Natural killer cell (primary cell): ENCODE results near the gene COX8A. TPM values are rescaled to one million over a fixed set of nuclear protein-coding genes. Genes with fewer than 3 reads are reported as not detected.

Source experiments
- ATAC-seq, 3 donors: fragments of 150-1000 bp in 2 of 3; fragments of 200-7000 bp in 1 of 3; cut with Tn5 transposase; 1 replicate in 1 of 3; 2 replicates in 2 of 3; pipeline ENCODE4 v1.10.0; 2021; ENCODE audit warnings: mild to moderate bottlenecking in 2 of 3, moderate library complexity in 2 of 3
- DNase-seq, 2 donors: peaks; one replicate each; pipeline versions ENCODE4 v3.0.0 to v3.0.0-alpha.2; 2013 to 2021; ENCODE audit warnings: mixed read lengths in 1 of 2
- H3K27ac ChIP-seq: one replicate; pipeline ENCODE4 v1.5.1; 2013; ENCODE audit warnings: mild to moderate bottlenecking, low read length
- H3K27me3 ChIP-seq: one replicate; pipeline ENCODE4 v1.6.1; 2013; ENCODE audit warnings: low read length; ENCODE audit not compliant: control insufficient read depth, insufficient read depth
- H3K36me3 ChIP-seq: one replicate; pipeline ENCODE4 v1.6.1; 2013; ENCODE audit warnings: low read length; ENCODE audit not compliant: control insufficient read depth, insufficient read depth
- H3K4me1 ChIP-seq: one replicate; pipeline ENCODE4 v1.6.1; 2013; ENCODE audit warnings: low read length; ENCODE audit not compliant: control insufficient read depth, insufficient read depth
- H3K4me3 ChIP-seq: one replicate; pipeline ENCODE4 v1.5.1; 2013; ENCODE audit warnings: low read length
- H3K9me3 ChIP-seq: one replicate; pipeline ENCODE4 v1.6.1; 2013; ENCODE audit warnings: low read length; ENCODE audit not compliant: control insufficient read depth, insufficient read depth
- H3K27ac Mint-ChIP-seq, 2 donors: one replicate each; pipeline ENCODE4 v1.8.0; 2022; ENCODE audit warnings: mild to moderate bottlenecking in 2 of 2, mixed read lengths in 2 of 2, moderate library complexity in 1 of 2
- H3K27me3 Mint-ChIP-seq, 2 donors: one replicate each; pipeline ENCODE4 v1.8.0; 2022; ENCODE audit warnings: low read depth in 2 of 2, mixed read lengths in 2 of 2
- H3K36me3 Mint-ChIP-seq: one replicate; pipeline ENCODE4 v1.8.0; 2022; ENCODE audit warnings: mixed read lengths
- H3K4me1 Mint-ChIP-seq, 2 donors: one replicate each; pipeline ENCODE4 v1.8.0; 2022; ENCODE audit warnings: mixed read lengths in 2 of 2
- H3K4me3 Mint-ChIP-seq: one replicate; pipeline ENCODE4 v1.8.0; 2022; ENCODE audit warnings: mild to moderate bottlenecking, moderate library complexity, mixed read lengths
- H3K9me3 Mint-ChIP-seq, 2 donors: one replicate each; pipeline ENCODE4 v1.8.0; 2022; ENCODE audit warnings: mixed read lengths in 2 of 2
- WGBS: methylation state at CpG from one replicate; pipeline ENCODE4 v1.1.7; 2013; ENCODE audit warnings: missing lambda C conversion rate; ENCODE audit not compliant: insufficient coverage; 5-methylcytosine and 5-hydroxymethylcytosine counted together
- intact Hi-C: fragments of 100-400 bp; cut with micrococcal nuclease; formaldehyde crosslinking; loops from one replicate; pipeline ENCODE4 v1.14.2; 2022
- total RNA-seq, 4 donors: library from RNA; stranded (reverse); fragments of 120-200 nt in 1 of 4; gene quantifications; one replicate each; pipeline versions ENCODE4 v1.2.3 to v1.2.4, GENCODE V29; 2013 to 2022
- TF ChIP-seq, protein P1 (sequence below): fragments of 200-600 bp; IDR thresholded peaks from one replicate; pipeline ENCODE4 v1.8.0; 2022; ENCODE audit warnings: antibody characterized with exemption

COX8A gene
- total RNA-seq, 3 donors from 2014 or later (not counting 1 experiment from before 2014, with no cell fraction given), result 143 to 166 (median 145) TPM

DNA sequence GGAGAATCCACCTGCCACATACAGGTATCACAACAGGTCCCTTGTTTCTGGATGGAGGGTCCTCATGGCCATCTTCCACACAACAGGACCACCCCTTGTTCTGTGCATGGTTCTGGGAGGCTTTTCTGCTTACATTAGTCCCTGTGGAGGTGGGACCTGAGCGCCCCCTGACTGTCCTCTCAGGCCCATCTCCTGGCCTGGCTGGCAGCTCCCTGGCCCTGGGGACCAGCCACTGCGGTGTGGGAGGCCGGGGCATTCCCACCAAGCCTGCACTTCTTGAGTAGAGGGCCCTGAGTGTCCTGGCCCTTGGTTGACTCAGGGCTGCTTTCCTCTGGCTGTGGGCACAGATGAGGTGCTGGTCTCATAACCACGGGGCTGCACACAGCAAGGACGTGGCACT lies 5.0 kb downstream of the COX8A start:
- Mint-ChIP-seq H3K4me3 (peak overlapping the region; percentile 9), H3K4me1 (peaks cover 11 to 19% of the 10 kb centered on the region in 2 donors), H3K27ac (no peak overlapping the region), H3K27me3 (no peaks in the 10 kb centered on the region), H3K36me3 (no peaks in the 10 kb centered on the region), H3K9me3 (no peaks in the 10 kb centered on the region)
- 80% methylated on average over 5 of the region's 5 CpGs for WGBS
- TF ChIP-seq, protein P1, sequence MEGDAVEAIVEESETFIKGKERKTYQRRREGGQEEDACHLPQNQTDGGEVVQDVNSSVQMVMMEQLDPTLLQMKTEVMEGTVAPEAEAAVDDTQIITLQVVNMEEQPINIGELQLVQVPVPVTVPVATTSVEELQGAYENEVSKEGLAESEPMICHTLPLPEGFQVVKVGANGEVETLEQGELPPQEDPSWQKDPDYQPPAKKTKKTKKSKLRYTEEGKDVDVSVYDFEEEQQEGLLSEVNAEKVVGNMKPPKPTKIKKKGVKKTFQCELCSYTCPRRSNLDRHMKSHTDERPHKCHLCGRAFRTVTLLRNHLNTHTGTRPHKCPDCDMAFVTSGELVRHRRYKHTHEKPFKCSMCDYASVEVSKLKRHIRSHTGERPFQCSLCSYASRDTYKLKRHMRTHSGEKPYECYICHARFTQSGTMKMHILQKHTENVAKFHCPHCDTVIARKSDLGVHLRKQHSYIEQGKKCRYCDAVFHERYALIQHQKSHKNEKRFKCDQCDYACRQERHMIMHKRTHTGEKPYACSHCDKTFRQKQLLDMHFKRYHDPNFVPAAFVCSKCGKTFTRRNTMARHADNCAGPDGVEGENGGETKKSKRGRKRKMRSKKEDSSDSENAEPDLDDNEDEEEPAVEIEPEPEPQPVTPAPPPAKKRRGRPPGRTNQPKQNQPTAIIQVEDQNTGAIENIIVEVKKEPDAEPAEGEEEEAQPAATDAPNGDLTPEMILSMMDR, result no peak
- Histone ChIP-seq H3K4me3 (no peak overlapping the region), H3K27me3 (no peaks in the 10 kb centered on the region), H3K9me3 (no peaks in the 10 kb centered on the region), H3K36me3 (peaks cover 3% of the 10 kb centered on the region), H3K4me1 (peaks cover 25% of the 10 kb centered on the region), H3K27ac (no peak overlapping the region)
- no peak for DNase-seq
- no peak for ATAC-seq
- intact Hi-C loops, result no loop called here

DNA sequence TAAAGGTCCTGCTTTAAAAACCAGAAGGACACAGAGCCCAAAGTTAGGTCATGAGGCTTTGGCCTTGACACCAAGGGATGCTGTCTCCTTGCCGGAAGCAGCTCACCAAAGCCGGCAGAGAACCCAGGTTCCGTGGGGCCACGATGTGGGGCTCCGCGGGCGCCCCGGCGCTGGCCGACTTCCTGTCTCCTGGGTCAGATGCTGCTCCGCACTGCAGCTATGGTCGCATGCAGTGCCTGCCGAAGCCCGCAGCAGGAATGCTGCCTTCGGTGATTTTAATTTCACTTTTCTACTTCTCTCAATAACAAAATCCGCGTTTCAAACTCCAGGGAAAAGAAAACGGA lies 11.4 kb downstream of the COX8A start:
- intact Hi-C loops, result no loop called here
- WGBS, result 0% methylated on average over 18 of the region's 18 CpGs
- Histone ChIP-seq H3K9me3 (no peaks in the 10 kb centered on the region), H3K27ac (peak overlapping the region; percentile 89), H3K36me3 (peaks cover 17% of the 10 kb centered on the region), H3K4me3 (peak overlapping the region; percentile 76), H3K4me1 (peaks cover 33% of the 10 kb centered on the region), H3K27me3 (no peaks in the 10 kb centered on the region)
- TF ChIP-seq, protein P1, result no peak
- DNase-seq (peak; percentile 53 to 83), ATAC-seq (peak; percentile 79 to 84 (median 80))
- H3K27me3 Mint-ChIP-seq, result no peaks in the 10 kb centered on the region
- peaks cover 11 to 28% of the 10 kb centered on the region in 2 donors for H3K4me1 Mint-ChIP-seq
- peak overlapping the region; percentile 97 for H3K27ac Mint-ChIP-seq
- no peaks in the 10 kb centered on the region for H3K9me3 Mint-ChIP-seq
- peak overlapping the region; percentile 100 for H3K4me3 Mint-ChIP-seq
- no peaks in the 10 kb centered on the region for H3K36me3 Mint-ChIP-seq

DNA sequence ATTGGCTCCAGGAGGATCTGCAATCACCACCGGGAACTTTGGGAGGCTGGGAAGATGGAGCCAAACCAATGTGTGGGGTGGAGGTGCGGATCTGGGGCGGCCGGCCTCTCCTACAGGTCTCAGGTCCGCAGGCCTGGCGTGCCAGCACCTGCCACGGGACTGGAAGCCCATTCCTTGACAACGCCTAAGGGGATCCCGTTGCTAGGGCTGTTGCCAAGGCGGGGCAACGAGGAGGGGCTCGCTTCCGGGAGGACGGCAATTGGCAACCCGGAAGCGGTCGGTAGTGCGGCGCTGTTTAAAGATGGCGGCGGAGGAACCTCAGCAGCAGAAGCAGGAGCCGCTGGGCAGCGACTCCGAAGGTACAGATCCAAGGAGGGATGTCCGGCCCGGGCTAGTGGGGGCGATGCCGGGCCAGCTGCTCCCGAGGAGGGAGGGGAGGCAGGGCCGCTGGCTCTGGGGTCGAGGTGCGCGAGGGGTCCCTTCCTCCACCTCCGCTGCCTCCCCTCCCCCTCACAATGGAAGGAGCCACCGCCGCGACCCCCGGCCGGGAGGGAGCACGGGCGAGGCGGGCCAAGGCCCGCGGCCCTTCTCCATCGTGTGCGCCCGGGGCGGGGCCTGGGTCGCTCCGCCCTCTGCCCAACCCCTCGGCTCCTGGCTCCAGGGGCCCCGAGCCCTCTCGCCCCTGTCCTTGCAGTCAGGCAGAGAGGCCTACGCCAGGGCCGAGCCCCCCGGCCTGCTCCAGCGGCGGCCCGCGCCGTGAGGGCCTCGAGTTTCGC lies 11.9 kb downstream of the COX8A start, which contains the start of gene OTUB1:
TSS of gene OTUB1 (plus strand) at position 283 of the 776 bp plus-strand sequence. CDS start at position 302, 19 bp downstream.
- DNase-seq, result peak; percentile 78 to 93
- Mint-ChIP-seq H3K4me3 (peak within 1 kb of the TSS; percentile 100), H3K4me1 (peaks cover 11 to 28% of the 10 kb centered on the region in 2 donors), H3K9me3 (no peaks in the 10 kb centered on the region), H3K36me3 (no peaks in the 10 kb centered on the region), H3K27me3 (no peaks in the 10 kb centered on the region), H3K27ac (peak within 1 kb of the TSS; percentile 97)
- ATAC-seq, result peak; percentile 91 to 94 (median 93)
- H3K27me3 ChIP-seq, result no peaks in the 10 kb centered on the region
- H3K4me3 ChIP-seq, result peak within 1 kb of the TSS; percentile 76
- peak within 1 kb of the TSS; percentile 89 for H3K27ac ChIP-seq
- peaks cover 22% of the 10 kb centered on the region for H3K36me3 ChIP-seq
- TF ChIP-seq, protein P1, result no peak
- under 1% methylated on average over 63 of the region's 63 CpGs for WGBS
- H3K9me3 ChIP-seq, result no peaks in the 10 kb centered on the region
- peaks cover 33% of the 10 kb centered on the region for H3K4me1 ChIP-seq
- intact Hi-C loops, result no loop called here
